ENCODE results near the gene RBM3. TPM values are rescaled to one million over a fixed set of nuclear protein-coding genes. Genes with fewer than 3 reads are reported as not detected.
"Not testable (repeated sequence)": the region's sequence is repeated elsewhere in the genome, so short reads cannot be mapped to it uniquely, and the experiment has no call there.

The RBM3 gene
- total RNA-seq, 1 experiment from 2014 or later: 248 TPM

GRCh38 chrX:48540028-48540375, 34.3 kb upstream of the RBM3 start:
- Mint-ChIP-seq H3K9me3 (ENCODE audit: low read depth, unreplicated experiment) (no peaks in the 10 kb centered on the region), H3K4me1 (ENCODE audit: low read depth, unreplicated experiment) (peaks cover 17% of the 10 kb centered on the region), H3K36me3 (ENCODE audit: insufficient read depth, unreplicated experiment) (peaks cover 23% of the 10 kb centered on the region), H3K4me3 (ENCODE audit: low read depth, unreplicated experiment) (peak overlapping the region; percentile 74), H3K27ac (ENCODE audit: unreplicated experiment) (peak overlapping the region; percentile 10), H3K27me3 (ENCODE audit: unreplicated experiment) (no peaks in the 10 kb centered on the region)
- no peak for TF ChIP-seq CTCF (IDR thresholded peaks at IDR 0.05; ENCODE audit: unreplicated experiment)
- CTCF ChIA-PET: interaction anchor here (0.5 to 1.6 kb wide), 6 partner anchors 9 to 66 kb away, joined by 3 to 10 read pairs (median 5); partner anchors contain the start of gene RBM3
- peak; percentile 46 for DNase-seq
- no TSS peak for BruUV-seq (replicated peaks)
- intact Hi-C loops (cut with micrococcal nuclease; ENCODE audit: unreplicated experiment): no loop called here

- Mint-ChIP-seq H3K9me3 (ENCODE audit: low read depth, unreplicated experiment) (no peaks in the 10 kb centered on the region), H3K36me3 (ENCODE audit: insufficient read depth, unreplicated experiment) (peaks cover 23% of the 10 kb centered on the region), H3K27me3 (ENCODE audit: unreplicated experiment) (no peaks in the 10 kb centered on the region), H3K4me1 (ENCODE audit: low read depth, unreplicated experiment) (peaks cover 17% of the 10 kb centered on the region), H3K27ac (ENCODE audit: unreplicated experiment) (peak overlapping the region; percentile 10), H3K4me3 (ENCODE audit: low read depth, unreplicated experiment) (peak overlapping the region; percentile 74)
- no peak for TF ChIP-seq CTCF (IDR thresholded peaks at IDR 0.05; ENCODE audit: unreplicated experiment)
- no peak for DNase-seq
- intact Hi-C loops (cut with micrococcal nuclease; ENCODE audit: unreplicated experiment): no loop called here
- CTCF ChIA-PET: interaction anchor here (0.5 to 1.6 kb wide), 4 partner anchors 10 to 66 kb away, joined by 4 to 10 read pairs (median 6); partner anchors contain the start of gene RBM3
- BruUV-seq (replicated peaks): no TSS peak
Measured at GRCh38 chrX:48540480-48540879, 33.8 kb upstream of the RBM3 start.

GRCh38 chrX:48541140-48541814, 33.0 kb upstream of the RBM3 start:
- Mint-ChIP-seq H3K4me3 (ENCODE audit: low read depth, unreplicated experiment) (peak overlapping the region; percentile 74), H3K27ac (ENCODE audit: unreplicated experiment) (no peak overlapping the region), H3K36me3 (ENCODE audit: insufficient read depth, unreplicated experiment) (peaks cover 23% of the 10 kb centered on the region), H3K4me1 (ENCODE audit: low read depth, unreplicated experiment) (peaks cover 17% of the 10 kb centered on the region), H3K9me3 (ENCODE audit: low read depth, unreplicated experiment) (no peaks in the 10 kb centered on the region), H3K27me3 (ENCODE audit: unreplicated experiment) (no peaks in the 10 kb centered on the region)
- TF ChIP-seq CTCF (IDR thresholded peaks at IDR 0.05; ENCODE audit: unreplicated experiment): no peak
- no TSS peak for BruUV-seq (replicated peaks)
- no peak for DNase-seq
- CTCF ChIA-PET: no interaction called here
- intact Hi-C loops (cut with micrococcal nuclease; ENCODE audit: unreplicated experiment): no loop called here

DNA sequence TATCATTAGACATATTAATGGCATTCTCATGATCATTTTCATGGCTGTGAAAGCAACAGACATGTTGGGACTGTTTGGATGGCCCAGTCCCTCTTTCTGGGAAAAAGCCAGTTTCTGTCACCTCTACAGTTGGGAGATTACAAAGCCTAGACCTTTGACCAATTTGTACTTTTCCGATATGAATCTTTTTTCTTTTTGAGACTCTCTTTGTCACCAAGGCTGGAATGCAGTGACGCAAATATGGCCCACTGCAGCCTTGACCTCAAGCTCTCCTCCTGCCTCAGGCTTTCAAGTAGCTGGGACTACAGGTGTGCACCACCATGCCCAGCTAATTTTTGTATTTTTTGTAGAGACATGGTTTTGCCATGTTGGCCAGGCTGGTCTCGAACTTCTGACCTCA, 25.4 kb upstream of the RBM3 start:
- Mint-ChIP-seq H3K4me3 (ENCODE audit: low read depth, unreplicated experiment) (no peak overlapping the region), H3K27ac (ENCODE audit: unreplicated experiment) (no peak overlapping the region), H3K4me1 (ENCODE audit: low read depth, unreplicated experiment) (peaks cover 6% of the 10 kb centered on the region), H3K36me3 (ENCODE audit: insufficient read depth, unreplicated experiment) (peaks cover 33% of the 10 kb centered on the region), H3K9me3 (ENCODE audit: low read depth, unreplicated experiment) (no peaks in the 10 kb centered on the region), H3K27me3 (ENCODE audit: unreplicated experiment) (no peaks in the 10 kb centered on the region)
- DNase-seq: no peak
- CTCF ChIA-PET: no interaction called here
- no TSS peak for BruUV-seq (replicated peaks)
- intact Hi-C loops (cut with micrococcal nuclease; ENCODE audit: unreplicated experiment): no loop called here
- TF ChIP-seq CTCF (IDR thresholded peaks at IDR 0.05; ENCODE audit: unreplicated experiment): no peak

DNA sequence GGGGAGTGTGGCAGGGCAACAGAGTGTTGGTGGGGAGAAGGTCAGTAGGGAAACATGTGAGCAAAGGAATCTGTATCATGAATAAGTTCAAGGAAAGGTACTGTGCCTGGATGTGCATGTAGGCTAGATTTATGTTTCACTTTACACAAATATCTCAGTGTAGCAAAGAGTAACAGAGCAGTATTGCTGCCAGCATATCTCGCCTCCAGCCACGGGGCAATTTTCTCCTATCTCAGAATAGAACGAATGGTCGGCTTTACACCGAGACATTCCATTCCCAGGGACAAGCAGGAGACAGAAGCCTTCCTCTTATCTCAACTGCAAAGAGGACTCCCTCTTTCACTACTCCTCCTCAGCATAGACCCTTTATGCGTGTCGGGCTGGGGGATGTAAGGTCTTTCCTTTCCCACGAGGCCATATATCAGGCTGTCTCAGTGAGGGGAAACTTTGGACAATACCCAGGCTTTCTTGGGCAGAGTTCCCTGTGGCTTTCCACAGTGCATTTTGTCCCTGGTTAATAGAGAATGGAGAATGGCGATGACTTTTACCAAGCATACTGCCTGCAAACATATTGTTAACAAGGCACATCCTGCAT, 18.5 kb upstream of the RBM3 start:
- H3K4me3 Mint-ChIP-seq (ENCODE audit: low read depth, unreplicated experiment); intact Hi-C loops (cut with micrococcal nuclease; ENCODE audit: unreplicated experiment); H3K27ac Mint-ChIP-seq (ENCODE audit: unreplicated experiment); CTCF ChIA-PET; H3K4me1 Mint-ChIP-seq (ENCODE audit: low read depth, unreplicated experiment); H3K27me3 Mint-ChIP-seq (ENCODE audit: unreplicated experiment); H3K9me3 Mint-ChIP-seq (ENCODE audit: low read depth, unreplicated experiment); DNase-seq; BruUV-seq (replicated peaks): not testable (repeated sequence)
- H3K36me3 Mint-ChIP-seq (ENCODE audit: insufficient read depth, unreplicated experiment): peaks cover 26% of the 10 kb centered on the region
